HPDE6-E6E7 (cell line): ENCODE data around the gene ALDH3A1.

Experiments used
- DNase-seq: peaks from one replicate; pipeline ENCODE4 v3.0.0; 2011; ENCODE audit warnings: missing footprints; ENCODE audit errors: extremely low spot score

The ALDH3A1 gene

GRCh38 chr17:19759568-19760549 lies 11.8 kb upstream of the ALDH3A1 start:
- DNase-seq = no peak

- DNase-seq = no peak
Measured at GRCh38 chr17:19757536-19758180, 9.6 kb upstream of the ALDH3A1 start.

GRCh38 chr17:19756546-19756945 lies 8.4 kb upstream of the ALDH3A1 start:
- no peak for DNase-seq

DNA sequence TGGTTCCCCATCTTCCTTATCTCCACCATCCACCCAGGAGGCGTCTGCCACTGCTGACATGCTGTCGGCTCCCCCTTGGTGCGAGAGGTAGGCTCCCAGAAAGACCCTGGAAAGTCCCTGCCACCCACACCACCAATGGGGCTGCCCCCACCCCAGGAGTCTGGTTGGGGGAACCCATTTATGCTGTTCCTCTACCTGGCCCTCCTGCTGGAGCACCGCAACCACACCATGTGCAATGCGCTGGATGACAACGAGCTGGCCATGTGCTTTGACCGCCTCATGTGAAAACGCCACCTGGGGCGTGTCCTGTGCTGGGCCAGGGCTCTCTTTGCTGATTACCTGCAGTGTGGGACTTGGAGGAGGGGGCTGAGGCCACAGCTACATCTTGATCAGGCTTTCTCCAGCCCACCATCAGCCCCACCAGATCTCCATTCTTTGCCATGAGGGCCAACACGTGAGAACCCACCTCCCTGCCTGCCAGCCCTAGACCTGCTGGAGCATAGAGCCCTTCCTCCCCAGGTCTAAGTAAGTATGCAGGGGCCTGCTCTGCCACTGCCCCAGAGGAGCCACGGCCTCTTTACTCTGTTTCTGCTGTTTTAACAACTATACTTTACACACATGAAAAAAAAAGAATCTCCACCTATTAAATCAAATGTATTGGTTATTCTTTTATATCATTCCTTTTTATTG lies 7.9 kb upstream of the ALDH3A1 start:
- DNase-seq = no peak

DNA sequence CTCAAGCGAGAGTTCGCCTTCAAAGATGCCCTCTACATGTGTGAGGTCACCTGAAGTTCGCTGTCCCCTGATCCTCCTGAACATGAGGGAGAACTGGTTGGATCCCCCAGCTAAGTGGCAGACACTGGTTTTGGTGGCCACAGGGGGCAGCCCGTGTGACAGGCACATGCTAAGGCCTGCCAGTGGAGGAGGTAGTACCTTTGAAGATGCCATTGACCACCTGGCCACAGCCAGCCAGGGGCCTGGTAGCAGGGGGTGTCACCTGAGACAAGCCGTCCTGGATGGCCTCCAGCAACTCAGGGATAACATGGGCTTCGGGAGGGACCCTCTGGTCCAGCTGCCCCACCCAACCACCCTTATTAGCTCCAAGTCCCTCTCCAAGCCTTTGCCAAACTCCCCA lies 7.3 kb upstream of the ALDH3A1 start:
- DNase-seq = no peak

DNA sequence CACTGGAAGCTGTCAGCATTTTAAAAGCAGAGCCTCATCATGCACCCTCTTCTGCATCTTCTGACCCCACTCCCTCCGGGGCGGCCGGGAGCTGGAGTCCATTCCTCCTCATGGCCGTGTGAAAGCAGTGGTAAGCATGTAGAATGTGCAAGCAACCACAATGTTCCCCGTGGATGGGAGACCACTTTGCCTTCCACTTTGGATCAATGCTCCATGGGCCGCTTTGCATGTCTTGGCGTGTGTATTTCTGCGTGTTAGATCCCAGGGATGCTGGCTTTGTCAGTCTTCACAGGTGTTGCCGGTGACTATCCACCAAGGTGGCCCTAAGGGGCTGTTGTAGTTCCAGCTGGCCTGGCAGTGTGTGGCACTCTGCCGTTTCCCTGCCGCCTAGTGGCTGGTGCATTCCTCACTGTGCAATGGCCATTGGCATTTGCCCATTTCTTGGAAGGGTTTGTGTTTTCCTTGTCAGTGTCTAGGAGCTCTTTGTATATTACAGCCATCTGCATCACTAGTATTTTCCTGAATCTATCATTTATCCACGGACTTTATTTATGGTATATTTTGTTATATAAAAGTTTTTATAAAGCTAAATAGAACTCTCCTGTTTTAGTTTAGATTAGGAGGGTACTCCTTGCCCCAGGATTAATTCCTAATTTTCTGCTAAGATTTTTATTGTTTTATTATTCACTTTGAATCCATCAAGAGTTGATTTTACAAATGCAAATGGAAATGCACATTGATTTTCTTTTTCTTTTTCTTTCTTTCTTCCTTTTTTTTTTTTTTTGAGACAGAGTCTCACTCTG lies 5.8 kb upstream of the ALDH3A1 start:
- peak; percentile 53 for DNase-seq

GRCh38 chr17:19753051-19753509 lies 5.0 kb upstream of the ALDH3A1 start:
- peak; percentile 95 for DNase-seq

GRCh38 chr17:19752216-19753050 lies 4.3 kb upstream of the ALDH3A1 start:
- no peak for DNase-seq

GRCh38 chr17:19750835-19751234 lies 2.7 kb upstream of the ALDH3A1 start:
- DNase-seq = no peak

DNA sequence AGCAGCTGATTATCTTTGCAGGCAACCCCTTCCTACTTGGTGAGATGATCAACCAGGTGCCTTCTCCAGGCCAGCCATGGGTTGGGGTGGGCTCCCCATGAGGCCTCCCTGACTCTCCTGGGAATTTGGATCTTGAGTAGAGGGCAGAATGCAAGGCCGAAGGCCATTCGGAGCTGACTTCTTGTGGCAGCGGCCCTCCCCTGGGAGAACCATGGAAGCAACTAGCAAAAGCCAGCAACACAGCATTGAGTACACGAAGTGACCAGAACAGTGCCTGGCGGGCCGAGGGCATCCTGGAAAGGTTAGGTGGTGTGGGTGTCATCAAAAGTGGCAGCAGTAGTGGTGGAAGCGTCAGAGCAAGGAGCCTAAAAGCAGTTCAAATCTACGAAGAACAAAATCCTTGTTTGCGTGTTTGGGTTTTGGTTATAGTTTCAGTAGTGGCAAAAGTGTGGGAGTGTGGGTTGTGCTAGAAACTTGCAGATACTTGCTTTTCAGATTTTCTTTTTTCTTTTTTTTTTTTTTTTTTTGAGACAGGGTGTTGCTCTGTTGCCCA lies 2.0 kb upstream of the ALDH3A1 start:
- no peak for DNase-seq

DNA sequence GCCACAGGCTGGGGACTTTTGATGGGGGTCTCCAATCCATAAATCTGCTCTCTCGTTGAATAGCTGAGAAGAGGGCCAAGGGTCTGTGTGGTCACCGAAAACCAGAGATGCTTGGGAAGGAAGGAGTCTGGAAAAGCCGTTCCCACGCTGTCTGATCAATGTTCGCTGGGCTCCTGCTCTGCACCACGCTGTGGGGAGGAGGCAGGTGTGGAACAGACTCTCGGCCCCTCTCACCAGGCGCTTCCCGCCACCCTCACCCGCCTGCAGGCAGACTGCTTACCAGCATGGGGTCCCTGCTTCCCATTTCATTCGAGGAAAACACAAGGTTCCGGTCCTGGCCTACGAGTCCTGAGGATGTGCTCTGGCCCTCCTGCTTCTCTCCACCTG lies 702 bp upstream of the ALDH3A1 start:
- no peak for DNase-seq

DNA sequence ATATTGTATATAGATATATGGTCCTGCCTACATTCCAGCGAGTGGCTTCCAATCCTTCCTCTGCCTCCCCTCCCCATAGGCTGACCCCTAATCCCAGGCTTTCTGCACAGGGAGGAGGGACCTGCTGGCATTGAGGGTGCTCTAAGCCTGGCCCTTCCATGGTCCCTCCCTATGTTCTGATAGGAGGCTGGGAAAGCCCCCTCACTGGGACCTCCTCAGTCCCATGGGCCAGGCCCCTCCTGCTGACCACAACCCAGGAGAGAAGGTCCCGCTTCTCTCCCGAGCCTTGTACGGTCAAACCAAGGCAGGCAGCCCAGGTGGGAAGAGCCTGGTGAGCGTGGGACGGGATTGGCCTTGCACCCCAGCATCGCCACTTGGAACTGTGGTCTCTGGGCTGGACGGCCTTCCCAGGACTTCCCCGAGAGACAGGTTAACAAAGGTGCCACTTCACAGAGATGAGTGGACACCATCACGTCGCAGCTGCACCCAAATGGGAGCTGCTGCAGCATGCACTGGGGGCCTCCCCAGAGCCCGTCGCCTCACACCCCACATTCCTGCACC lies 859 bp downstream of the ALDH3A1 start:
- DNase-seq = no peak

DNA sequence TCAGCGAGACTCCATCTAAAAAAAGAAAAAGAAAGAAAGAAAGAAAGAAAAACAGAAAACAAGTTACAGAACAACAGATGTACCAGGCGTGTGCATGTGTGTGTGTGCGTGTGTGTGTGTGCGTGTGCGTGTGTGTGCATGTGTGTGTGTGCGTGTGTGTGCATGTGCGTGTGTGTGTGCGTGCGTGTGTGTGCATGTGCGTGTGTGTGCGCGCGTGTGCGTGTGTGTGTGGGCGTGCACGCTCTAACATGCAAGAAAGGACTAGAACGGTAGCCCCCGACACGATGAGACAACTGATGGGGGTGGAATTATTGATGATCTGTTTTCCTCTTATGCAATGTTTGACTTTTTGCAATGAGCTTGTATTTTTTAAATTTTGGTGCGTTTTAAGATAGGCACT lies 1.6 kb downstream of the ALDH3A1 start:
- no peak for DNase-seq

DNA sequence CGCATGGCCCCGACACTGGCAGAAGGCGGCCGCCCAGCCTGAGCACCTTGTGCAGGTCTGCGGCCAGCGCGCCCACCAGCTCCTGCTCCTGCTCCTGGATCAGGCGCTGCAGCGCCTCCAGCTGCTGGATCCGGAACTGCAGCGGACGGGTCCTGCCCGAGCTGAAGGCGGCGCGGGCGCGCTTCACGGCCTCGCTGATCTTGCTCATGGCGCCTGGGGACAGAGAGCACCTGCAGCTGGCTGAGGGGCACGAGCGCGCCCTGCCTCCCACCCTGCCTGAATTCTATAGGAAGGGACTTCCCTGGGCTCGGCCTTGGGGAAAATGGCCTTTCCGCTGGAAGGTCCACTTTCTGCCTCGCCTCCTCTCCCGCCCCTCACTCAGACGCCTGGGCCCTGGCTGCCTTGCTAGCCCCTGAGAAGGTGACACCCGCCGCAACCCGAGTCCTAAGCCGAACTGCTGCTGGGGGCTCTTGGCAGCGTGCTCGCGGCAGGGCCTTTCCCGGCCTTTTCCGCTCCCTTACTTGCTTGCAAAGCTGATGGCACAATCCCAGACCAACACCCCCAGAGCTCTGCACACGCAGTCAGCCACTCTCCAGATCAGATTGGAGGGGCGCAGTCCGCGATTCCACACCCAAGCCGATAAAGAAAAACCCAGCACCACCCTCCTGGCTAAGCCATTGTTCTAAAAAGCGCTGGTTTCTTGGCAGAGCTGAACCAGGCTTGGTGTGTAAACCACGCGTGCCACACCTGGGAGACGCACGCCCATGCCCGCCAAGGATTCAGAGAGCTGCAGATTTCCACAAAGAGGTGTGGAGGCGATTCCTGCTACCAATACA lies 3.0 kb downstream of the ALDH3A1 start:
- no peak for DNase-seq

- DNase-seq = no peak
Measured at GRCh38 chr17:19744492-19744891, 3.6 kb downstream of the ALDH3A1 start.

GRCh38 chr17:19743101-19744100 lies 4.7 kb downstream of the ALDH3A1 start:
- no peak for DNase-seq

DNA sequence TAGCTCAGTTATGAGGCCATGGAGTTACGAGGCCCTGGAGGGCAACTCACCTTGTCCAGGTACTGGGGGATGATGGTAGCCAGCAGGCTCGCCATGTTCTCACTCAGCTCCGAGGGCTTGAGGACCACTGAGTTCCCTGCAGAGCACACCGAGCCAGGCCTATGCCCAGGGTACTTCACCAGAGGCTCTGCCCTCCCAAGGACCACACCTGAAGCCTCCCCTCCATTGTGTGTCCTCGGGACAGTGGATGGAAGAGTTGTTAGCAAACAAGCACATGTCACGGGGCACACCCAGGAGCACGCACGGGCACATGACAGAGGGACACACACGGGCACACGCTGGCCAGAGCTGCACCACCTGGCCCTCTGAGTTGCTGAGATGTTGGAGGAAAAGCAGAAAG lies 5.6 kb downstream of the ALDH3A1 start:
- DNase-seq = no peak
